SK-N-SH (cell line): ENCODE results near the gene FRK.

Experiments
- CTCF ChIP-seq: fragments of 200-600 bp; sonication (generic); IDR thresholded peaks from 2 replicates; pipeline ENCODE4 v1.6.1; 2017; ENCODE audit warnings: antibody characterized with exemption, mild to moderate bottlenecking, moderate library complexity
- POLR2AphosphoS5 ChIP-seq: IDR thresholded peaks from 2 replicates; pipeline ENCODE4 v1.6.1; 2012; ENCODE audit warnings: low read depth, low read length
- RAD21 ChIP-seq: IDR thresholded peaks from 2 replicates; pipeline ENCODE4 v1.6.1; 2012; ENCODE audit warnings: mild to moderate bottlenecking, low read length

GRCh38 chr6:115982453-115982852 lies 78.2 kb downstream of the FRK start:
- no peak for TF ChIP-seq POLR2AphosphoS5
- no peak for TF ChIP-seq CTCF
- TF ChIP-seq RAD21, result no peak
